GM21390 (cell line): ENCODE results near the gene TPCN1.

Experiments used
- ATAC-seq: cut with Tn5 transposase; IDR thresholded peaks from one replicate; pipeline ENCODE4 v1.9.1; 2021; ENCODE audit not compliant: unreplicated experiment

TPCN1 gene

DNA sequence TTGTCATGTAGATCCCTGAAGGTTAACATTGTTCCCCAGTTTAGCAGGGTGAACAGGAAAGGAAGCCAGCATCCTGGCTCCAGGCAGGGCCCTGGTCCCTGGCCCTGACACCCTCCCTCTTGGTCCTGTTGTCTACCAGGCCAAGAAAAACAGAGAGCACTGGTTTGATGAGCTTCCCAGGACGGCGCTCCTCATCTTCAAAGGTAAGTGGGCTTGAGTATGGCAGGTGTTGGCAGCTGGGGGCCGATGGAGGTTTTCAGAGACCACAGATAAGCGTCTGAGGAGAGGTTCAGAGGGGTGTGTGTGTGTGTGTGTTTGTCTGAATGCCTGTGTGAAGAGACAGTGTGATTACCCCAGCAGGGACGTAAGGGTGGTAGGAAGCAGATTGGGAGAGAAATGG, 57.4 kb downstream of the TPCN1 start:
- ATAC-seq, result no peak

DNA sequence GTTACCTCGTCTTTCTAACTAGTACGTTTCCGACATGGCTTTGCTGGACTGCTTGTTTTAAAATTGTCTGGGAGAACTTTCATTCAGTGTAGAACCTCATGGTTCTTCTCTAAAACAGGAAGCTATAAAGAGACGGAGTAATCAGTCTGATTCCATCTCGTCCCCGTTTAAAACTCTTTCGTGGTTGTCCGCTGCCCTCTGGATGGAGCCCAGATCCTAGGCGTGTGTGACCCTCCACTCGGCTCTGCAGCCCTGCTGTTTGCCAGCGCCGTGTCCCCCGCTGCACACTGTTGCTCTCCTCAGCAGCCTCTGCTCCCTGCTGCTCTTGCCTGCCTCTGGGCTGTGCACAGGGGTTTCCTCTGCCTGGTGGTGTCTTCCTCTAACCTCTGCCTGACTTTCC, 63.5 kb downstream of the TPCN1 start:
- no peak for ATAC-seq

DNA sequence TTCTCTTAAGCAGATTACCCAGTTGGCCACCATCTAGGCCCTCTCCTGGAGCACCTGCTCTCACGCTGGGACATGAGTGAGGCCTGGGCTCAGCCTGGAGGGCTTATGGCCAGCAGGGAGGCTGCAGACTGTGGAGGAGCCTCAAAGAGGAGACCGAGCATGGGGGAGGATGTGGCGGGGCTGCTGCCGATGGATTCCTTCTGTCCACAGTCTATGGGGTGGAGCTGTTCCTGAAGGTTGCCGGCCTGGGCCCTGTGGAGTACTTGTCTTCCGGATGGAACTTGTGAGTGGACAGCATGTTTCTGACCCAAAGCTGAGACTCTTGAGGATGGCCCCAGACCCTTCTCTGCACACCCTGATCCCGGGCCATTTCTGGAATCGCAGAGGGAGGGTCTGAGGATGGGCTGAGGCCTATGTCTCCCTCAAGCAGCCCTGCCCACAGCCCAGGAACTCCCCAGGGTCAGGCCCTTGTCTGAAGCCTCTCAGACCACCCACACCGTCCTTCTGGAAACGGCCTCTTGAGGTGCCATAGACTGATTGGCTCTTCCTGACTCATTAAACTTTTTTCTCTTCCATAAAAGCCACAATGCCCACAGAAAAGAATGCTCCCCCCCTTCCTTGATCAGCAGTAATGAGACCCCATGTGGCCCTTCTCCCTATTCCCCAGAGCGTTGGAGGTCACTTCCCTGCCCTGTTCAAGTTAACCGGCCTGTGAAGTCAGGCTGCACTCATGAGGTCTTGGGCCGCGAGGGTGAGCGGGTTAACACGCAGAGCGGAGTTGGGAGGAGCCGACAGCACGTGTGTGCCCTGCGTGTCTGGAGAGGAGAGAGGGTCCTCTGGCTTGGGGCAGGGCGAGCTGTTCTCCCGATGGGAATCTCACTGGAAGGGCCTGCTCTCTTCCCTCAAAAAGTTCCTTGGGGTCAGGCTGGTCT, 64.7 kb downstream of the TPCN1 start:
- ATAC-seq, result no peak

DNA sequence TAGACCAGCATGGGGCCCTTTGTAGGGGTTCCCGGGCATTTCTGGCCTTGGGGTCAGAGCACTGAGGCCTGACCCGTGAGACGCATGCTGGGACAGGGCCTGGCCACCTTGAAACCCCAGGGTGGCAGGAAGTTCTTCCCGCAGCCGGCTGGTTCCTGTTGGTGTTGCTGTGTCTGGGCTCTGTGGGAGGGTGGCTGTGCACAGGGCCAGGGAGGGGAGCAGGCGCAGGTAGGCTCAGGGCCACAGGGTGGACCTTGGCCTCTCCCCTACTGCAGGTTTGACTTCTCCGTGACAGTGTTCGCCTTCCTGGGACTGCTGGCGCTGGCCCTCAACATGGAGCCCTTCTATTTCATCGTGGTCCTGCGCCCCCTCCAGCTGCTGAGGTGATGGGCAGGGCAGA, 65.4 kb downstream of the TPCN1 start:
- ATAC-seq, result no peak

DNA sequence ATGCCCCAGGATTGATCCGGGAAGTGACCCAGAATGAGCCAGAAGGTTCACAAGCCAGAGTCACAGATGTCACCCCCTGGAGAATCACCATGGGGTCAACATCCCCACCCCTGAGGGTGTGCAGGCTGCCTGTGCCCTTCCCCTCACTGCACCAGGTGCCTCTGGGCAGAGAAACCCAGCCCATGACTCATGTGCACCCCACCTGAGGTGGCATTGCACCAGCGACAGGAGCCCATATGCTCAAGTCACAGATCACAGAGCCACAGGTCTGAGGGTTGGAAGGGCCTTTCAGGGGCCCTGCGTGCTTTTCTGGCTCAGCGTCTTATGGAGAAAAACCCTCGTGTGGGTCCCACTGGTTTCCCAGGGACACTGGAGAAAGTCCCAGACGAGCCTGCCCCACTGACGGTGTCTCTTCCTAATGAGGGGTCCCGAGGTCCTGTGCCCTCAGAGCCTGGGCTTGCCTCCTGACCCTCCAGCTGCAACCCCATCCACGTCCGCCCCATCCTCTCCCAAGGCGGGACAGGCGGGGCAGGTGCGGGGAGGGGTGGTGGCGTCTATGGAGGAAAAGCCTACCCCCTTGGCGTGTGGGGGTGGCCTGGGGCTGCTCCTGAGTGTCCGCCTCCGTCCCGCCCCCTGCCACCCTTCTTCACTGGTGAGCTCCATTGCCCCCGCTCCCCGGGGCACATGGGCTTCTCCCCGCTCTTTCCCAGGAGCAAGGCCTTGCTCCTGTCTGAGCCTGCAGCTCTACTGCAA, 66.1 kb downstream of the TPCN1 start:
- ATAC-seq, result no peak

DNA sequence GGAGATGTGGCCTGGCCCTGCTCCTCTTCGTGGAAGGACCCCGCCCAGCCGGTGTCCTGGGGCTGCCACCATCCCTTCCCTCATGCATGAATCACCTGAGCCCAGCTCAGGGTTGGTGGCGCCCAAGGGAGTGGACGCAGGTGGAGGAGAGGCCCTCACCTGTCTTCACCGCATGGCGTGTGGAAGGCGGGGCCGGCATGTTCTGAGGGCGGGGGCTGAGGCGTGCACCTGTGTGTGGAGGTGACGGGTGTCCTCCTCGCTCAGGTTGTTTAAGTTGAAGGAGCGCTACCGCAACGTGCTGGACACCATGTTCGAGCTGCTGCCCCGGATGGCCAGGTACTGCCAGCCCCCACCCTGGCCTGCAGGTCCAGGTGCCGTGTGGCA, 66.6 kb downstream of the TPCN1 start:
- ATAC-seq, result no peak

DNA sequence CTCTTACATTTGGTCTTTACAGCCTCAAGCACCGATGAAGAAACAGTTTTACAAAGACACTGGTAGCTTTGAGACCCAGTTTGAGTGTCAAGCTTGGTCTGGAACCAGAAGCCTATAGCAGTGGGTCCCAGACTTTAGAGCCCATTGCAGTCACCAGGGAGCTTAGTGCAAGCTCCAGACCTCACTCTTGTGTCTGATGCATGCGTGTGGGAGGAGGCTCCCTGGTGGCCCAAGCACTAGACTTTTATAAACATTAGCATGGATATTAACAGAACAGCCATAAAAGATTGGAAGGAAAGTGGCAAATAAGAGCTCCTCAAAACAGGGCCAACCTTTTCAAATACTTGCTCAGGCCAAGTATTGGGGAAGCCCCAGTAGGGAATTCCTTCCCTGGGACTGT, 68.1 kb downstream of the TPCN1 start:
- no peak for ATAC-seq

DNA sequence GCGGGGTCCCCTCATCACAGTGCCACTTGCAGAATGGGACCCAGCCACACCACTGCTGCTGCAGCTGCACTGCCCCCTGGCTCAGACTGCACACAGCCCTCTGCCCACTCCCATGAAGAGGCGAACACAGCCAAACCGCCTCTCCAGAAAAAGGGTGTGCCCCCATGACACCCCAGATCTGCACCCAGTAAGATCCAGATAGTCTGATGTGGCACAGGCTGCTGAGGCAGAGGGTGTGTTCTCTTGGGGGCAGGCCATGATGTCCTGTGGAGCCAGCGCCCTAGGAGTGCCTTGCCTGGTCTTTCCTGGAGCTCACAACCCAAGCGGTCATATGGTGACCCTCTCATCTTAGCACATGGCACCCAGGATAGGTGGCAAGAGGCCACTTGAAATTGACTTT, 69.2 kb downstream of the TPCN1 start:
- ATAC-seq, result no peak

DNA sequence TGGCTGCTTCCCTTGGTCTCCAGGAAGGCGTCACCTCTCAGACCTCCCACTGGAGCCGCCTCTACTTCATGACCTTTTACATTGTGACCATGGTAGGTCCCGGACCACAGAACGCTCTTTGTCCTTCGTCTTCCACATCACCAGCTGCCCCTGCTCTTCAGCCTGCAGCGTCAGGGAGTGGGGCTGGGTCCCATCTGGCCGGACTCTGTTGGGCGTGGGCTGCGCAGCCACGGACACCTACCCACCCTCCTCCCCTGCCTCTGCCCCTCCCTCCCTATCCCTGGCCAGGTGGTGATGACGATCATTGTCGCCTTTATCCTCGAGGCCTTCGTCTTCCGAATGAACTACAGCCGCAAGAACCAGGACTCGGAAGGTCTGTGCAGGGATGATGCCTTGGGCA, 70.3 kb downstream of the TPCN1 start:
- ATAC-seq, result no peak

DNA sequence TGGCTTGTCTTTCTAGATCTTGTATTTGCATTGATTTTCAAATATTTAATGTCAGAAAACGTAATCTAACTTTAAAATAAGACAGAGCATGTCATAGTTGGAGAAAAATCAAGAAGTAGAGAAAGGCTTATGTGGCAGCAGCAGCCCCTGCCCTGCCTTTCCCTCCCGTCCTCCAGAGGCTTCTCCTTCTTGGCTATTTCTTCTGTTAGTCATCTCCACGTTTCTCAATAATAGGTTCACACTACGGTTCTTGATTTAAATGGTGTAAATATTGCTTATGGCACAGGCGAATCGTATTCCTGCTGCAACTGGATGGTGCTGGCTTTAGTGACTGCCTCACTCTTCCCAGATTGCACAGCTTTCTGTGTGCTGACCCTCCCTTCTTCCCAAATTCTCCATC, 70.8 kb downstream of the TPCN1 start:
- no peak for ATAC-seq

DNA sequence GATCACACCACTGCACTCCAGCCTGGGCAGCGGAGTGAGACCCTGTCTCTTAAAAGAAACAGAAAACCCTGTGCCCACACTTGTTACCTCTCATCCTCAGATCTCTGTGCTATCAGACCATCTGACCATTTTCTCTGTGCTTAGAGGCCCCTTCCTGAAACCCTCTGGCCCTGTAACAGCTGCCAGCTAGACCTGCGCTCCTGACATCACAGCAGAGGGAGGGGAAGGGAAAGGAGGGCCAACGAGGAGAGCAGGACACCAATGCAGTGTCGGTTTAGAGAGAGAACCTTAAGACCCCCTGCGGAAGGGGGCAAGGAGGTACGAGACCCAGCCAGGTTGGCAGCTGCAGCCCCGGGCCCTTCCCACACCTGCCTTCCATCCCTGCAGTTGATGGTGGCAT, 71.3 kb downstream of the TPCN1 start:
- no peak for ATAC-seq

DNA sequence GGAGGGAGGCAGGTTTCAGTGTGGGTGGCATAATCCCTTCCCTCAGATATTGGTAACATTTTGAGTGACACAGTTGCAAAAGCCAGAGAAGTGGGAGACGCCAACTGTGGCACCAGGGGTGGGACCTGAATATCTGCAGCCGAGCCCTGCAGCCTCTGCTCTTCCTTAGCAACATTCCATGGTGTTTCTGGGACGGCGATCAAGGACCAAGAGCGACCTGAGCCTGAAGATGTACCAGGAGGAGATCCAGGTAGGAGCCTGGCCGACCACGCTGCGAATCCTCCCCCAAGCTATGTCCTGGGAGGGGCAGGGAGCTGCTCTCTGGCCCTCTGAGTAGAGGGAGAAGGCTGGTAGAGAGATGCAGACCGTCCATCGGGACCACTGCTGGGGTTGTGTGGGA, 71.8 kb downstream of the TPCN1 start:
- ATAC-seq, result no peak

DNA sequence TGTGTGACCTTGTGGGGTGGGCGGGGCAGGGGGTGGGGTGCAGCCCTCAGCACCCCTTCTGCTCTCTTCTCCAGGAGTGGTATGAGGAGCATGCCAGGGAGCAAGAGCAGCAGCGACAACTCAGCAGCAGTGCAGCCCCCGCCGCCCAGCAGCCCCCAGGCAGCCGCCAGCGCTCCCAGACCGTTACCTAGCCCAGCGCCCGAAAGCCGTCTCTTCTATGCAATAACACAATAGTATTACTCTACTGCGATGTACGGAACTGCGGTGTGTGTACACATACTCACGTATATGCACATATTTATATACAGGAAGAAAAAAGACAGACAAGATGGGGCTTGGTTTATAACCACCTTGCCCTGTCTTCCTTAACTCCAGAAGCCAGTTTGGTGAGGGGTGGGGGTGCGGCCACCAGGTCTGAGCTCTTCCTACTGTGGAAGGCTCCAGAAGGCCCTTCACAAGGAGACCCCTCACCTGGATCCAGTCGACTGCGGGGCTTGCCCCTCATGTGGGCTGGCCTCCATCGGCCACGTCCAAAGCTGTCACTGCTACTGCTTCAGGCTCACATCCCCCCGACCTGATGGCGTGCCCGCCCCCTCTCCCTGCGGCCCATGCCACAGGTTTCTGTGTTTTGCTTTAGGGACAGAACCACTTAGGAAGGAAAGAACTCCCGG, 74.8 kb downstream of the TPCN1 start:
- no peak for ATAC-seq

DNA sequence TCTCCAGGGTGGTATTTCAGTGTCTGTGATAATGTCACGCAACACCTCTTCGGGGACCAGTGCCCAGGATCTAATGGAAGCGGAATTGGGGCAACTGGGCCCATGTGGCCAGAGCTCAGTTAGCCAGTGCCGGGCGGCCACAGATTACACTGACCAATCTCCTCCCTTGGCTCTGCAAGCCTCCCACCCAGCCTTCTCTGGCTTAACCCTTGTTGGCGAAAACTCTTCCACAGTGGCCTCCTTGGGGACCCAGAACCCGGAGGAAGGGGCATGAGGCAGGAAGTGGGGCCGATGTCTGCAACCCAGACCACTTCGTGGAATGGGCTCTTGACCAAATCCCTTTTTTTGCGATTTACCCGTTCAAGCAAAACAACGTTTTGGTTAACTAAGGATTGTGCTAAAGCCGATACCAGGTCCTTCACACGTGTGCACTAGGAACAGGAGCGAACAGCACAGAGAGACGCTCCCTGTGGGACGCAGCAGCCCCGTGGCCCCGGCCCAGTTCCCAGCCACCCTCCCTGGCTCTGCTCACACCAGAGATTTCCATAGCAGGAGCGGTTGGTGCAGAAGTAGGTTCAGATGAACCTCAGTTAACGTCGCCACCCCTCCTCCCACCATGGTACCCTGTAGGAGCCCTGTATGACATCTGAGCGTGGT, 75.4 kb downstream of the TPCN1 start:
- no peak for ATAC-seq

DNA sequence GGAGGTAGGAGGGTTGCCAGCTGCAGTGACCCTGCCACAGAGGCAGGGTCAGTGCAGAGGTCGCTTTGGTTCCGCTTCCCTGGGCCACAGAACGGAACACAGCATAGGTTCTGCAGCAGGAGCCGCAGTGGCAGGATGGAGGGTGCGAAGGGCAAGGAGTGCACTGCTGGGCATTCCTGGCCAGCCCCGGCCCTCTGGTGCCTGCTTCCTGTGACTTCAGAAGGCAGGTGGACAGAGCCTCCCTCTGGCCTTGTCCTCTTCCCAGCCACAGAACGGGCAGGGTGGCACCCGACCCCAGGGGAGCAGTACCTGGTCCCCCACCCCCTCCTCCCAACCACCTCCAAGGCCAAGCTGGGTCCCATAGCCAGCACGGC, 75.9 kb downstream of the TPCN1 start:
- no peak for ATAC-seq

DNA sequence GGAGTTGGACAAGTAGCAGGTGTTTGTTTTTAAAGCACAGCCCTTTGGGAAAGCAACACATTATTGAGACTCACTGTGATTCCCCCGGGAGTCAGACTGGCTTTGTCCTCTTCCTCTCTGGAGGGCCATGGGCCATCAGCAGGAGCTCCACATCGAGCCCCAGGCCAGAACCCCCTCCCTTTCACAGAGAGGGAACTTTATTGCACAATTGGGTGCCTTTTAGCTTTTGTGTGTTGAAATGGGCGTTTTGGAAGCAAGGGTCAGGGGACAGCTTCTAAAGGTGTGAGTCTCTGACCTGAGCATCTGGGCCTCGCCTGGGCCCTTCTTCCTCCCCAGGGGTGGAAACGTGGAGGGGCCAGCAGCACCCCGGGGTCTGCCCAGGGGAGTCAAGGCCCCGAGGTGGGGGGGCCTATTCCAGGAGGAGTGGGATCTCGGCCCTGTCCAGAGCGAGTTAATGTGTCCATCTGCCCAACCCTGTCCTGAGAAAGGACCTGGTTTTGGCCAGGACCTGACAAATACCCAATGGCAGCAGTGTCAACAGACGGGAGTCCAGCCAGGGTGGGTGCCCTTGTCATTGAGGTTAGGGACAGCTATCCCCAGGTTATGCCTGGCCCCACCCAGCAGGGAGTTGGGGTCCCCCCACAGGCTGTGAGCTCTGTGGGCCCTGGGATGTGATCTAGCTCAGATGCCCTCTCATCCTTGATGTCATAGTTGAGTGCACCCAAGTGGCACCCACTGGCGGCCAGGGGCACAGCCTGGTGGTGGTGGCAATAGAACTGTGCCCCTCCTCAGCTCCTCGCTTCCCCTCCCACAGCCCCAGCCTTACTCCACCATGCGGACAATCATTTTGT, 76.6 kb downstream of the TPCN1 start:
- ATAC-seq, result no peak

DNA sequence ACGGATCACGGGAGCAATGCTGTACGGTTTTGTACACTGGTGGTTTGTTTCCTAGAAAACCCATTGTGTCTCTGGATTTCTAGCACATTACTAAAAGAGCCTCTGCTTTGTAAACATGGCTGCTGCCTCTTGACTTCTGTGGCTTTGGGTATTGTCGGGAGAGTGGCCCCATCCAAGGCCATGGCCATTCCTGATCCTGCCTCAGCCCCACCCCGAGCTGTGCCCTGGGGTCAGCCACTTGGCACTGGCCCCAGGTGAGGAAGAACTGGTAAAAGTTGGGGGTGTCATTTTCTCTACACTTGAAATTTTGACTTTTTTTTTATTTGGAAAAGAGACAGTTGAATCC, 77.2 kb downstream of the TPCN1 start:
- no peak for ATAC-seq

DNA sequence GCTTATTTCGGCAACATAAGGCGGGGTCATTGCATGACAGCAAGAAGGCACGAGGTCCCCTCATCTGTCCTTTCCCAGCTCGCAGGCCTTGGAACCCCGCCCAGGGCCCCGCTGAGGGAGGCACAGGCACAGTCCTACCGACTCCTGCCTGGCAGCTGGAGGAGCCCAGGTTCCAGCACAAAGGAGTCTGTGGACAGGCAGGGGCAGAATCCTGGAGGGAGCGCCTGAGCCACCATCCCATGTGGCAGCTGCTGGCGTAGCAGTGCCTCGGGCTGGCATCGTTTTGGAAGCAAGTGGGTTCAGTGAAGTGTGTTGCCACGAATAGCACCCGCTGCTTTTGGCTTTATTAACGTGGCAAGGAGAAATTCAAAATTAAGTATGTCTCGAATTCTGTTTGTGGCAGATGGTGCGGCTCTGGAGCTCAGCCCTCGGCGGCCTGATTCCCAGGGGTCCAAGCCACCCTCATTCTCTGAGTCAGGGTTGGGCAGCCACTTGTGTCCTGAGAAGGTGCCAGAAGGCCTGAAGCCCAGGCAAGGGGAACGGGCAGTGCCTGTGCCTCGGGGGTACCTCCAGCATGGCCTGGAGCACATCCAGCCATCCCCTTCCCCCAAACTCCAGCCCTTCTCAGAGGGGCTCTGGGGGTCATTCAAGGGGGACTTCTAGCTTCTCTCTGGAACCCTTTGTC, 77.7 kb downstream of the TPCN1 start:
- ATAC-seq, result no peak

DNA sequence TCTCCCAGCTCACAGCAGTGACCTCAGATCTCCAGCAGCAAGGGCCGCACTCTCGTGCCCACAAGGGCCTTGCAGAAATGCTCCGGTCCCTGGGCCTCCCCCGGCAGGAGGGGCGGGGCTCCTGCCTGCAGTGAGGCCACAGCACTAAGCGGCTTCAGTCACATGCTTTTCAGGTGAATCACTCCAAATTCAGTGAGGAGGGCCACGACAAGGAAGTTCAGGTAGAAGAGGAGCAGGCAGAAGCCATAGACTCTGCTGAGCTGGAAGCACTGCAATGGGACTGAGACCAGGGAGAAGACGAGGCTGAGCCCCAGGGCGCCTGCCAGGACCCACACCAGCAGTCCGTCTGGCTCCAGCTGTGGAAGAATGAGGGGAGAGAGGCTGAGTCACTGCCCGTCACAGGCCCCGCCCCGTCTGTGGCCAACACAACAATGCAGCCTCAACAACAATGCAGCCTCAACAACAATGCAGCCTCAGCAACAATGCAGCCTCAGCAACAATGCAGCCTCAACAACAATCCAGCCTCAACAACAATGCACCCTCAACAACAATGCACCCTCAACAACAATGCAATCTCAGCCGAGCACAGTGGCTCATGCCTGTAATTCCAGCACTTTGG, 78.5 kb downstream of the TPCN1 start:
- no peak for ATAC-seq

DNA sequence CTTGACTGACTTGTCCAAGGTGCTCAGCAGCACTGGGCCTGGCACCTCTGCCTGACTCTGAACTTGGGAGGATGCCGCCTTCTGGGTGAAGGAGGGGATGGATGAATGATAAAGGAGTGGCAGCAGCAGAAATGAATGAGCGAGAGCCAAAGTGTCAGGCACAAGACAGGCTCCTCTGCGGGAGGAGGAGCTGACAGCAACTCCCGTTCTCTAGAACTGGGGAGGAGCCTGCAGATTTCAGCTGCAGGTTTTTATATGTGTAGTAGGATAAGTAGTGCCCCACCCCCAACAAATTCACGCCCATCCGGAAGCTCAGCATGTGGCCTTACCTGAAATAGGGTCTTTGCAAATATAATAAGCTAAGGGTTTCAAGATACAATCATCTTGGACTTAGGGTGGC, 80.5 kb downstream of the TPCN1 start:
- ATAC-seq, result no peak
